ENCODE data around the gene NAALAD2. TPM values are rescaled to one million over a fixed set of nuclear protein-coding genes. Genes with fewer than 3 reads are reported as not detected.

The NAALAD2 gene
- total and polyA plus RNA-seq, 2 of the 8 experiments (the other 6 are each of a cell fraction or from before 2014, with no cell fraction given), result 2.6 to 3.9 TPM

- no peaks in the 10 kb centered on the region for H3K27me3 ChIP-seq (replicated peaks in 1 of 4; ENCODE audit: control insufficient read depth in 3 of 4, extremely low read depth in 1 of 4, insufficient read depth in 3 of 4, low read length in 3 of 4)
- TF ChIP-seq HDAC6 (IDR thresholded peaks at IDR 0.05; ENCODE audit: low read depth, low read length) (no peak), TCF12 (IDR thresholded peaks at IDR 0.05; ENCODE audit: low read depth, low read length) (no peak), SIX5 (IDR thresholded peaks at IDR 0.05; ENCODE audit: low read depth, low read length) (no peak), SIN3A (conservative IDR thresholded peaks at IDR 0.05 in 1 of 2, IDR thresholded peaks at IDR 0.05 in 1 of 2; ENCODE audit: low read depth in 1 of 2, low read length in 2 of 2) (no peak), HDAC2 (IDR thresholded peaks at IDR 0.05; ENCODE audit: borderline replicate concordance in 1 of 2, low read depth in 2 of 2, low read length in 2 of 2) (no peak), BACH1 (IDR thresholded peaks at IDR 0.05; ENCODE audit: low read length) (no peak), RNF2 (IDR thresholded peaks at IDR 0.05; ENCODE audit: borderline replicate concordance, low read depth, low read length, missing control alignments, poor library complexity, severe bottlenecking) (no peak), RFX5 (IDR thresholded peaks at IDR 0.05; ENCODE audit: borderline replicate concordance, low read depth, low read length) (no peak), JUN (IDR thresholded peaks at IDR 0.05; ENCODE audit: low read depth, low read length) (no peak), RXRA (IDR thresholded peaks at IDR 0.05; ENCODE audit: insufficient read depth, low read depth, low read length) (no peak)
- H3K79me2 ChIP-seq (ENCODE audit: control insufficient read depth in 1 of 2, insufficient read depth in 2 of 2, low read length in 2 of 2), result peaks cover 22 to 53% of the 10 kb centered on the region in 2 experiments
Measured at GRCh38 chr11:90223248-90223585, 88.8 kb downstream of the NAALAD2 start.

More at GRCh38 chr11:90223248-90223585, 88.8 kb downstream of the NAALAD2 start:
- DNase-seq (ENCODE audit: low read depth in 1 of 2, low spot score in 2 of 2), result no peak
- Histone ChIP-seq H3K9me3 (ENCODE audit: insufficient read depth in 2 of 2, low read depth in 1 of 2, low read length in 1 of 2) (no peaks in the 10 kb centered on the region; a peak in 1 of 4 replicates), H3K23me2 (ENCODE audit: low read depth, low read length) (peaks cover 10% of the 10 kb centered on the region), H3K9ac (replicated peaks in 1 of 4; ENCODE audit: extremely low read depth in 1 of 4, low read depth in 3 of 4, low read length in 3 of 4) (peak overlapping the region in 3 of 4 experiments; percentile 57 to 82 (median 73); a peak in 6 of 7 replicates), H3K23ac (ENCODE audit: insufficient read length) (no peak overlapping the region), H3K56ac (replicated peaks; ENCODE audit: insufficient read length, low read depth, low read length) (no peak overlapping the region), H3K14ac (ENCODE audit: insufficient read length) (no peak overlapping the region), H3K4me1 (replicated peaks in 1 of 4; ENCODE audit: control insufficient read depth in 3 of 4, insufficient read depth in 4 of 4, low read length in 3 of 4) (no peaks in the 10 kb centered on the region; a peak in 4 of 7 replicates), H3K4ac (replicated peaks; ENCODE audit: insufficient read length, low read depth, low read length) (no peak overlapping the region), H2AK5ac (ENCODE audit: low read depth, low read length) (no peak overlapping the region), H2BK20ac (ENCODE audit: low read length) (no peak overlapping the region), H3K4me3 (ENCODE audit: extremely low read depth in 1 of 4, insufficient read depth in 2 of 4, low read depth in 3 of 4, low read length in 4 of 4) (peak overlapping the region; percentile 88 to 98 (median 90)), H2BK5ac (ENCODE audit: low read depth, low read length) (peak overlapping the region; percentile 67), H3K79me1 (ENCODE audit: low read depth, low read length) (no peaks in the 10 kb centered on the region), H4K20me1 (replicated peaks in 1 of 2; ENCODE audit: control insufficient read depth in 1 of 2, insufficient read depth in 2 of 2, low read length in 2 of 2) (peaks cover 1 to 3% of the 10 kb centered on the region in 2 experiments), H2BK120ac (replicated peaks; ENCODE audit: low read depth, low read length) (no peak overlapping the region), H4K91ac (replicated peaks; ENCODE audit: insufficient read length, low read length) (no peak overlapping the region), H3K27ac (ENCODE audit: low read depth, low read length) (0 out of 2 replicates have a peak overlapping the region, but pooled peaks have one; percentile 72), H3K18ac (ENCODE audit: extremely low read depth, low read length) (peak overlapping the region; percentile 88), H4K5ac (ENCODE audit: insufficient read length, low read depth, low read length) (no peak overlapping the region), H2BK12ac (ENCODE audit: low read depth, low read length) (0 out of 2 replicates have a peak overlapping the region, but pooled peaks have one; percentile 18), H3K36me3 (ENCODE audit: control insufficient read depth in 2 of 4, insufficient read depth in 4 of 4, low read length in 3 of 4) (peaks cover 0 to 3% (median 0%) of the 10 kb centered on the region in 4 experiments; a peak in 1 of 8 replicates), H3K4me2 (ENCODE audit: insufficient read depth in 1 of 2, low read depth in 2 of 2, low read length in 2 of 2) (peak overlapping the region; percentile 68 to 94), H2BK15ac (ENCODE audit: low read length) (no peak overlapping the region), H2AFZ (ENCODE audit: low read length) (peak overlapping the region; percentile 98), H4K8ac (ENCODE audit: extremely low read depth, insufficient read depth, low read length) (no peak overlapping the region)
- whole genome bisulfite sequencing, 2 experiments (ENCODE audit: extremely low coverage in 1 of 2, insufficient coverage in 1 of 2, insufficient read length in 1 of 2, insufficient replicate concordance in 2 of 2, low coverage in 1 of 2, low lambda C conversion rate in 2 of 2, missing lambda C conversion rate in 1 of 2), result 16% methylated on average over 11 of the region's 12 CpGs; no CpG with 5 or more reads in 1 of the 2 experiments
- CTCF ChIA-PET (ENCODE audit: partially characterized antibody), result interaction anchor here (0.6 to 1.0 kb wide), 3 partner anchors 16 to 237 kb away, joined by 3 read pairs; no protein-coding TSS in a partner anchor
- FAIRE-seq, result no peak
- POLR2A ChIA-PET (ENCODE audit: partially characterized antibody), result interaction anchor here (0.7 kb wide), 1 partner anchor 9 kb away, joined by 3 read pairs; no protein-coding TSS in a partner anchor
